ENCODE results near the gene NEK11.

DNA sequence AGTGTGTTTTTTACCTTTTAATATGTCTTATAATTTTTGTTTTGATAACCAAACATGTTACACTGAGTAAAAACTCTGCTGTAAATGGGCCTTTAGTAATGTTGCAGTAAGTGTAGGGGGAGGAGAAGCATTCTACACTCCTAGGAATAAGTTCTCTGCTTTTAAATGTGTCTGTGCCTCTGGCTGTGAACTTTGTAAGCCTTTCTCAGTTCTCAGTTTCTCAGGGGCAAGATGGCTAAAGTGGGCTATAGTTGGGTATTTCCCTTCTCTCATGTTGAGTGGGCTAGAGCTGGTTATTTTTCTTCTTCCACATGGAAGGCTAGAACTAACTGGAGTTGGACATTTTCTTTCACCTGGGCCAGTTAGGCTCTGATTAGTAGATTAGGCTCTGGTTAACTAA lies 279.6 kb downstream of the NEK11 start:
- TF ChIP-seq, protein P1, sequence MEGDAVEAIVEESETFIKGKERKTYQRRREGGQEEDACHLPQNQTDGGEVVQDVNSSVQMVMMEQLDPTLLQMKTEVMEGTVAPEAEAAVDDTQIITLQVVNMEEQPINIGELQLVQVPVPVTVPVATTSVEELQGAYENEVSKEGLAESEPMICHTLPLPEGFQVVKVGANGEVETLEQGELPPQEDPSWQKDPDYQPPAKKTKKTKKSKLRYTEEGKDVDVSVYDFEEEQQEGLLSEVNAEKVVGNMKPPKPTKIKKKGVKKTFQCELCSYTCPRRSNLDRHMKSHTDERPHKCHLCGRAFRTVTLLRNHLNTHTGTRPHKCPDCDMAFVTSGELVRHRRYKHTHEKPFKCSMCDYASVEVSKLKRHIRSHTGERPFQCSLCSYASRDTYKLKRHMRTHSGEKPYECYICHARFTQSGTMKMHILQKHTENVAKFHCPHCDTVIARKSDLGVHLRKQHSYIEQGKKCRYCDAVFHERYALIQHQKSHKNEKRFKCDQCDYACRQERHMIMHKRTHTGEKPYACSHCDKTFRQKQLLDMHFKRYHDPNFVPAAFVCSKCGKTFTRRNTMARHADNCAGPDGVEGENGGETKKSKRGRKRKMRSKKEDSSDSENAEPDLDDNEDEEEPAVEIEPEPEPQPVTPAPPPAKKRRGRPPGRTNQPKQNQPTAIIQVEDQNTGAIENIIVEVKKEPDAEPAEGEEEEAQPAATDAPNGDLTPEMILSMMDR (IDR thresholded peaks at IDR 0.05): no peak
- no peak for TF ChIP-seq POLR2A (IDR thresholded peaks at IDR 0.05)

Measured in thyroid gland (tissue), 4 donors.